GM19395 (cell line): ENCODE results near the gene ATRIP.

Source experiments
- ATAC-seq: cut with Tn5 transposase; IDR thresholded peaks from one replicate; pipeline ENCODE4 v1.9.1; 2021; ENCODE audit warnings: mild to moderate bottlenecking, moderate library complexity; ENCODE audit not compliant: unreplicated experiment

Gene ATRIP

GRCh38 chr3:48501196-48501595, 54.7 kb downstream of the ATRIP start:
- no peak for ATAC-seq

- no peak for ATAC-seq
Measured at GRCh38 chr3:48502121-48502520, 55.6 kb downstream of the ATRIP start.

DNA sequence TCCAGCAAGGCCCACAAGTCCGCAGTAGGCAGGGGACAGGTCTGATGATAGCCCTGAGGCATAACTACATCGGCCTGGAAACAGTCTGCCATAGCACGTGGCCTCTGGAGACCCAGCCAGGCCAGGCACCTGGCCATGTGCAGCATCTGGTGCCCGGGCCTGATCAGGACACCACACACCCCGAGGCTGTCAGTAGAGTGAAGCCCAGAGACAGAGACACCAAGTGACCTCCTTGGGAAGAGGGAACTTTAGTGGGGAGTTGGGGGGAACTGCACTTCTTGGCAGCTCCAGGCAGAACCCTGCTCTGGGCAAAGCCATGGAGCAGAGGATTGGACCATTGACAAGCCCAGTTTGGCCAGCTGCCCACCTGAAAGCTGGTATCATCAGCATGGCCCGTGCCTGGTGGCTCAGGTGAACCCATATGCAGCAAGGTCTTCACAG, 56.2 kb downstream of the ATRIP start:
- ATAC-seq, result no peak

- no peak for ATAC-seq
Measured at GRCh38 chr3:48503401-48504050, 57.0 kb downstream of the ATRIP start.

- ATAC-seq, result no peak
Measured at GRCh38 chr3:48504051-48504946, 57.8 kb downstream of the ATRIP start, which contains the start of gene SHISA5. Gene SHISA5, minus strand, starts transcription at chr3:48504174. Its CDS starts 80 bp downstream, at chr3:48504094.

DNA sequence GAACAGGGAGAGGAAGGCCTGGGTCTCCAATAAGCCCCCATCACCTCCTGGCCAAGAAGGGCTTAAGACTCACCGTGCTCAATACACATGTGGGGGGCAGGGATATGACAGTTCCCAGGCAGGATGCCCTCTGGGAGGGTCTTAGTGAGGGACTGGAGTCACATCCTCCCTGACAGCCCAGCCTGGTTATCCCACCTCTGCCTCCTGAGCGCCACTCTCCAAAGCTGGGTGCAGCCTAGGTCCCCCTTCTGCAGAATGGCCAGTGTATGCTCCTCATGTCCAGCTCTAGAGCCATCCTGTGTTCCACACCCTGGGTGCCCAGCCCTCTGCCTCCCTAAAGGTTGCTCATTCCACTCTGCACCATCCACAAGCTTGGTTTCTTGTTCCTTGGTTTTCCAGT, 58.6 kb downstream of the ATRIP start:
- ATAC-seq, result no peak

GRCh38 chr3:48505968-48506504, 59.5 kb downstream of the ATRIP start:
- ATAC-seq, result no peak

- ATAC-seq, result no peak
Measured at GRCh38 chr3:48507256-48508061, 60.9 kb downstream of the ATRIP start.

DNA sequence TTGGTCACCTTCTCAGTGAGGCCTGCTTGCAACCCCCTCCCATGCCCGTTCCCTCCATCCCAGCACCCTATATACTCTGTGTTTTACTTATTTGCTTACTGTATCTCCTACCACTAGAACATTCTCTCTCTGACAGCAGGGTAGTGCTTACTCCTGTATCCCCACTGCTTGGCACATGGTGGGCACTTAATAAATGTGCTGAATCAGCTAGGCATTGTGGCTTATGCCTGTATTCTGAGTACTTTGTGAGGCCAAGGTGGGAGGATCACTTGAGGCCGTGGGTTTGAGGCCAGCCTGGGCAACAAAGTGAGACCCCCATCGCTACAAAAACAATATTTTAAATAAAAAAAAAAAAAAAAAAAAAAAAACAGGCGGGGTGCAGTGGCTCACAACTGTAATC, 65.0 kb downstream of the ATRIP start:
- ATAC-seq, result no peak

- no peak for ATAC-seq
Measured at GRCh38 chr3:48514431-48515227, 68.1 kb downstream of the ATRIP start.
